ENCODE results near the gene TCEA2. TPM values are rescaled to one million over a fixed set of nuclear protein-coding genes. Genes with fewer than 3 reads are reported as not detected.

TCEA2 gene
- total and polyA plus RNA-seq, 9 of the 15 experiments (the other 6 are each of a cell fraction or from before 2014, with no cell fraction given) = 1.4 to 28.7 (median 5.4) TPM

DNA sequence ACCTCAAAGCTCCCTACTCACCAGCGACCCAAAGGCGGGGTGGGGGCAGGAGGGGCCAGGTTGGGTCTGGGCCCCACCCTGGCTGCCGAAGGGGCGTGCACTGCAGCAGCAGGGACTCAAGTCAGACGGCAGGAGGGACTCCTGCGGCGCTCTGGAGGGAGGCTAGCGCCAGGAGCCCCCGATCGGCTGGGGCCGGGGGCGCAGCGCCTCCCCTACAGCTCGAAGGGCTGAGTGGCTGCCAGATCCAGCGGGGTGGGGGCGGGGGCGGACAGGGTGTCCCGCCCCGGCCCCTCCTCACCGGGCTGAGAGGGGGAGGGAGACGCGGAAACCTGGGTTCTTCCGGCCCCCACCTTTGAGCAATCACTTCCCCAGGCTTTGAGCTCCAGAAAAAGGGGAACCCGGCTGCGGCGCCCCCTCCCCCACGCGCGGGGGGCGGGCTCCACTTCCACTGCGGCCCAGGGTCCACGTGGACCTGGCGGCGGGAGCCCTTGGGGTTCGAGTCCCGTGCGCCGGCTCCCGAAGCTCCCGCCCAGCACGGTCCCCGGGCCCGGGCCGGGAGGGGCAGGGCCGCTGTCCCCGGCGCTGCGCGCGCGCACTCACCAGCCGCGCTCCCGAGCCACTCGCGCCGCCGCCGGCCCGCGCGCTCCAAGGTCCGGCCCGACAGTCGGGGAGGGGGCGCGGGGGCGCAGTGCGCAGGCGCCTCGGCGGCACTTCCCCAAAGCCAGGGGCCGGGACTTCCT, 16.4 kb downstream of the TCEA2 start, which contains the start of gene RGS19 (continued):
- TF ChIP-seq, protein P1, sequence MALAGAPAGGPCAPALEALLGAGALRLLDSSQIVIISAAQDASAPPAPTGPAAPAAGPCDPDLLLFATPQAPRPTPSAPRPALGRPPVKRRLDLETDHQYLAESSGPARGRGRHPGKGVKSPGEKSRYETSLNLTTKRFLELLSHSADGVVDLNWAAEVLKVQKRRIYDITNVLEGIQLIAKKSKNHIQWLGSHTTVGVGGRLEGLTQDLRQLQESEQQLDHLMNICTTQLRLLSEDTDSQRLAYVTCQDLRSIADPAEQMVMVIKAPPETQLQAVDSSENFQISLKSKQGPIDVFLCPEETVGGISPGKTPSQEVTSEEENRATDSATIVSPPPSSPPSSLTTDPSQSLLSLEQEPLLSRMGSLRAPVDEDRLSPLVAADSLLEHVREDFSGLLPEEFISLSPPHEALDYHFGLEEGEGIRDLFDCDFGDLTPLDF (CRISPR knock-in tag; IDR thresholded peaks at IDR 0.05) = no peak
- TF ChIP-seq ZNF77 (CRISPR knock-in tag; IDR thresholded peaks at IDR 0.05) = no peak
- TF ChIP-seq HDGF (IDR thresholded peaks at IDR 0.05) = no peak
- no peak for TF ChIP-seq HDAC3 (IDR thresholded peaks at IDR 0.05; ENCODE audit: borderline replicate concordance, partially characterized antibody)
- TF ChIP-seq NR2C1 (IDR thresholded peaks at IDR 0.05) = no peak
- no peak for TF ChIP-seq NR2C1 (tag; IDR thresholded peaks at IDR 0.05)
- TF ChIP-seq CBX5 (IDR thresholded peaks at IDR 0.05; ENCODE audit: borderline replicate concordance, low read depth) = no peak
- TF ChIP-seq SMC3 (conservative IDR thresholded peaks at IDR 0.05; ENCODE audit: insufficient read depth, low read depth, low read length) = no peak
- TF ChIP-seq IRF9 (tag; IDR thresholded peaks at IDR 0.05) = no peak
- TF ChIP-seq ZFX (CRISPR knock-in tag; IDR thresholded peaks at IDR 0.05) = peak; percentile 71
- peak; percentile 34; the same call in 1 of the 2 replicates for TF ChIP-seq DPF2 (IDR thresholded peaks at IDR 0.05)
- TF ChIP-seq, protein P2, sequence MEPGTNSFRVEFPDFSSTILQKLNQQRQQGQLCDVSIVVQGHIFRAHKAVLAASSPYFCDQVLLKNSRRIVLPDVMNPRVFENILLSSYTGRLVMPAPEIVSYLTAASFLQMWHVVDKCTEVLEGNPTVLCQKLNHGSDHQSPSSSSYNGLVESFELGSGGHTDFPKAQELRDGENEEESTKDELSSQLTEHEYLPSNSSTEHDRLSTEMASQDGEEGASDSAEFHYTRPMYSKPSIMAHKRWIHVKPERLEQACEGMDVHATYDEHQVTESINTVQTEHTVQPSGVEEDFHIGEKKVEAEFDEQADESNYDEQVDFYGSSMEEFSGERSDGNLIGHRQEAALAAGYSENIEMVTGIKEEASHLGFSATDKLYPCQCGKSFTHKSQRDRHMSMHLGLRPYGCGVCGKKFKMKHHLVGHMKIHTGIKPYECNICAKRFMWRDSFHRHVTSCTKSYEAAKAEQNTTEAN (CRISPR knock-in tag; IDR thresholded peaks at IDR 0.05) = no peak
- no peak for TF ChIP-seq RUNX1 (IDR thresholded peaks at IDR 0.05; ENCODE audit: low read depth)
- peak; percentile 75 for TF ChIP-seq GABPA (tag; conservative IDR thresholded peaks at IDR 0.05; ENCODE audit: low read depth)
- TF ChIP-seq, protein P3, sequence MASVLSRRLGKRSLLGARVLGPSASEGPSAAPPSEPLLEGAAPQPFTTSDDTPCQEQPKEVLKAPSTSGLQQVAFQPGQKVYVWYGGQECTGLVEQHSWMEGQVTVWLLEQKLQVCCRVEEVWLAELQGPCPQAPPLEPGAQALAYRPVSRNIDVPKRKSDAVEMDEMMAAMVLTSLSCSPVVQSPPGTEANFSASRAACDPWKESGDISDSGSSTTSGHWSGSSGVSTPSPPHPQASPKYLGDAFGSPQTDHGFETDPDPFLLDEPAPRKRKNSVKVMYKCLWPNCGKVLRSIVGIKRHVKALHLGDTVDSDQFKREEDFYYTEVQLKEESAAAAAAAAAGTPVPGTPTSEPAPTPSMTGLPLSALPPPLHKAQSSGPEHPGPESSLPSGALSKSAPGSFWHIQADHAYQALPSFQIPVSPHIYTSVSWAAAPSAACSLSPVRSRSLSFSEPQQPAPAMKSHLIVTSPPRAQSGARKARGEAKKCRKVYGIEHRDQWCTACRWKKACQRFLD (CRISPR knock-in tag; IDR thresholded peaks at IDR 0.05) = 0 out of 2 replicates have a peak, but pooled peaks have one; percentile 59
- TF ChIP-seq BCOR (IDR thresholded peaks at IDR 0.05) = peak; percentile 96
- TF ChIP-seq CREB1 (IDR thresholded peaks at IDR 0.05) = no peak
- no peak for TF ChIP-seq CREB1 (CRISPR knock-in tag; IDR thresholded peaks at IDR 0.05)
- peak; percentile 96 for TF ChIP-seq SPI1 (IDR thresholded peaks at IDR 0.05; ENCODE audit: borderline replicate concordance, low read depth, low read length)
- no peak for TF ChIP-seq ASH1L (IDR thresholded peaks at IDR 0.05; ENCODE audit: borderline replicate concordance, low read depth, partially characterized antibody)
- no peak for TF ChIP-seq ATF1 (CRISPR knock-in tag; IDR thresholded peaks at IDR 0.05)
- 0 out of 2 replicates have a peak, but pooled peaks have one; percentile 12 for TF ChIP-seq ATF1 (tag; IDR thresholded peaks at IDR 0.05)
- no peak for TF ChIP-seq ZNF347 (CRISPR knock-in tag; IDR thresholded peaks at IDR 0.05; ENCODE audit: low read depth)
- no peak for TF ChIP-seq RFX5 (IDR thresholded peaks at IDR 0.05; ENCODE audit: low read depth, low read length)
- 0 out of 2 replicates have a peak, but pooled peaks have one; percentile 15 for TF ChIP-seq SMARCE1 (IDR thresholded peaks at IDR 0.05)
- TF ChIP-seq RBFOX2 (IDR thresholded peaks at IDR 0.05; ENCODE audit: low read depth, low read length) = peak; percentile 66
- no peak for TF ChIP-seq ZZZ3 (IDR thresholded peaks at IDR 0.05)
